Measurements from ENCODE around the gene IGFL2. TPM values are rescaled to one million over a fixed set of nuclear protein-coding genes. Genes with fewer than 3 reads are reported as not detected.

The IGFL2 gene
- total and polyA plus RNA-seq, 12 donors: 0.44 TPM; not detected in 11

- no peak for TF ChIP-seq CTCF (IDR thresholded peaks at IDR 0.05)
- WGBS, 2 donors: 47 to 55% methylated on average over 6 of the region's 6 CpGs
- intact Hi-C loops (cut with DNase I): no loop called here
Observed at GRCh38 chr19:46109876-46110275, 38.2 kb upstream of the IGFL2 start.

GRCh38 chr19:46111376-46111775 lies 36.7 kb upstream of the IGFL2 start:
- Histone ChIP-seq H3K4me1 (no peaks in the 10 kb centered on the region), H3K4me3 (no peak overlapping the region), H3K36me3 (no peaks in the 10 kb centered on the region), H3K27me3 (peaks cover 0 to 51% (median 26%) of the 10 kb centered on the region in 7 donors), H3K9me3 (no peaks in the 10 kb centered on the region), H3K27ac (no peak overlapping the region)
- no peak for DNase-seq
- ATAC-seq: no peak
- 70% methylated on average over 3 of the region's 3 CpGs for WGBS, 2 donors
- intact Hi-C loops (cut with DNase I): no loop called here
- no peak for TF ChIP-seq CTCF (IDR thresholded peaks at IDR 0.05)

More at GRCh38 chr19:46109876-46110275, 38.2 kb upstream of the IGFL2 start:
- no peak for DNase-seq
- no peak overlapping the region for H3K27ac ChIP-seq
- peaks cover 0 to 51% (median 22%) of the 10 kb centered on the region in 7 donors for H3K27me3 ChIP-seq
- ATAC-seq: no peak
- H3K36me3 ChIP-seq: no peaks in the 10 kb centered on the region
- no peak overlapping the region for H3K4me3 ChIP-seq
- H3K9me3 ChIP-seq: peaks cover 0 to 9% (median 0%) of the 10 kb centered on the region in 11 donors
- no peaks in the 10 kb centered on the region for H3K4me1 ChIP-seq

GRCh38 chr19:46112527-46112926 lies 35.5 kb upstream of the IGFL2 start:
- intact Hi-C loops (cut with DNase I): no loop called here
- 65 to 66% methylated on average over 2 of the region's 2 CpGs for whole genome bisulfite sequencing, 2 donors
- H3K36me3 ChIP-seq: no peaks in the 10 kb centered on the region
- H3K9me3 ChIP-seq: no peaks in the 10 kb centered on the region
- no peak for ATAC-seq
- no peak overlapping the region for H3K4me3 ChIP-seq
- H3K4me1 ChIP-seq: no peaks in the 10 kb centered on the region
- no peak overlapping the region for H3K27ac ChIP-seq
- H3K27me3 ChIP-seq: peaks cover 0 to 54% (median 26%) of the 10 kb centered on the region in 7 donors
- no peak for DNase-seq
- TF ChIP-seq CTCF (IDR thresholded peaks at IDR 0.05): no peak

GRCh38 chr19:46113726-46114125 lies 34.3 kb upstream of the IGFL2 start:
- no peak overlapping the region for H3K27ac ChIP-seq
- no peaks in the 10 kb centered on the region for H3K36me3 ChIP-seq
- intact Hi-C loops (cut with DNase I): no loop called here
- no peaks in the 10 kb centered on the region for H3K4me1 ChIP-seq
- no peak overlapping the region for H3K4me3 ChIP-seq
- TF ChIP-seq CTCF (IDR thresholded peaks at IDR 0.05): no peak
- no peaks in the 10 kb centered on the region for H3K9me3 ChIP-seq
- WGBS, 2 donors: 57% methylated on average over 1 of the region's 1 CpG
- H3K27me3 ChIP-seq: peaks cover 0 to 66% (median 31%) of the 10 kb centered on the region in 7 donors
- DNase-seq: no peak
- ATAC-seq: no peak
